KBM-7 (cell line): ENCODE data around the gene CAMK1D.
"Not testable (repeated sequence)": the region's sequence is repeated elsewhere in the genome, so short reads cannot be mapped to it uniquely, and the experiment has no call there.

Source experiments
- DNase-seq: peaks from one replicate; pipeline ENCODE4 v3.0.0-alpha.2; 2015
- in situ Hi-C: fragments of 300-500 bp; cut with MboI; formaldehyde crosslinking; loops from 2 replicates; pipeline ENCODE4 v1.14.3; 2020; ENCODE audit warnings: low sequenced_read_pairs, low pct_unique_long_range_greater_than_20kb, mixed read lengths

CAMK1D gene

GRCh38 chr10:12337453-12338372, 11.6 kb upstream of the CAMK1D start:
- DNase-seq: no peak
- in situ Hi-C loops: no loop called here

GRCh38 chr10:12338981-12339380, 10.4 kb upstream of the CAMK1D start:
- DNase-seq: no peak
- in situ Hi-C loops: no loop called here

GRCh38 chr10:12340371-12340770, 9.0 kb upstream of the CAMK1D start:
- peak; percentile 52 for DNase-seq
- in situ Hi-C loops: no loop called here

GRCh38 chr10:12340937-12341336, 8.4 kb upstream of the CAMK1D start:
- no peak for DNase-seq
- in situ Hi-C loops: no loop called here

GRCh38 chr10:12341526-12341925, 7.8 kb upstream of the CAMK1D start:
- in situ Hi-C loops: no loop called here
- no peak for DNase-seq

GRCh38 chr10:12344375-12345110, 4.8 kb upstream of the CAMK1D start:
- in situ Hi-C loops: no loop called here
- DNase-seq: no peak

- in situ Hi-C loops: no loop called here
- DNase-seq: no peak
These were observed 2.6 kb upstream of the CAMK1D start for GRCh38 chr10:12346707-12347106.

GRCh38 chr10:12348294-12348869, 965 bp upstream of the CAMK1D start:
- no peak for DNase-seq
- in situ Hi-C loops: no loop called here

GRCh38 chr10:12349629-12350166, 351 bp downstream of the CAMK1D start:
- DNase-seq: peak; percentile 92
- in situ Hi-C loops: no loop called here

GRCh38 chr10:12350167-12350872, 973 bp downstream of the CAMK1D start:
- in situ Hi-C loops: no loop called here
- DNase-seq: peak; percentile 62

GRCh38 chr10:12350925-12351324, 1.6 kb downstream of the CAMK1D start:
- in situ Hi-C loops: no loop called here
- no peak for DNase-seq

GRCh38 chr10:12351447-12351846, 2.1 kb downstream of the CAMK1D start:
- in situ Hi-C loops: no loop called here

GRCh38 chr10:12351889-12352288, 2.5 kb downstream of the CAMK1D start:
- DNase-seq: no peak
- in situ Hi-C loops: no loop called here

More at GRCh38 chr10:12351447-12351846, 2.1 kb downstream of the CAMK1D start:
- DNase-seq: no peak

GRCh38 chr10:12353399-12354242, 4.3 kb downstream of the CAMK1D start:
- in situ Hi-C loops: no loop called here

GRCh38 chr10:12354696-12355095, 5.3 kb downstream of the CAMK1D start:
- DNase-seq, in situ Hi-C loops: not testable (repeated sequence)

More at GRCh38 chr10:12353399-12354242, 4.3 kb downstream of the CAMK1D start:
- DNase-seq: peak; percentile 32

GRCh38 chr10:12355384-12355783, 6.0 kb downstream of the CAMK1D start:
- in situ Hi-C loops: no loop called here
- no peak for DNase-seq

GRCh38 chr10:12357525-12358151, 8.3 kb downstream of the CAMK1D start:
- no peak for DNase-seq
- in situ Hi-C loops: no loop called here
